NCI-H510A treated with DMSO at 0.1 percent for 48 hours (cell line): Measurements from ENCODE around the gene ORAI3.
A peak's percentile ranks its signal among the peaks of the same experiment; 100 is the strongest.

Source experiments
- DNase-seq: peaks from one replicate; lab custom pipeline; 2025; lab: John Stamatoyannopoulos, UW

The ORAI3 gene

GRCh38 chr16:30948667-30949649 is at the start of gene ORAI3:
Gene ORAI3, plus strand, starts transcription at chr16:30949068. Its CDS starts 222 bp downstream, at chr16:30949290.
- DNase-seq: peak; percentile 29

- no peak for DNase-seq
Measured at GRCh38 chr16:30899794-30900193, 49.1 kb upstream of the ORAI3 start.

- no peak for DNase-seq
Measured at GRCh38 chr16:30900588-30900987, 48.3 kb upstream of the ORAI3 start.

- no peak for DNase-seq
Measured at GRCh38 chr16:30901201-30902028, 47.5 kb upstream of the ORAI3 start.

GRCh38 chr16:30902029-30902972 is 46.6 kb upstream of the ORAI3 start:
- DNase-seq: peak; percentile 68

- DNase-seq: no peak
Measured at GRCh38 chr16:30903002-30903401, 45.9 kb upstream of the ORAI3 start.

- DNase-seq: no peak
Measured at GRCh38 chr16:30903596-30903995, 45.3 kb upstream of the ORAI3 start.

GRCh38 chr16:30904114-30904780 is 44.6 kb upstream of the ORAI3 start:
- DNase-seq: no peak

- DNase-seq: no peak
Measured at GRCh38 chr16:30907064-30907463, 41.8 kb upstream of the ORAI3 start.

- no peak for DNase-seq
Measured at GRCh38 chr16:30910427-30911029, 38.3 kb upstream of the ORAI3 start.

GRCh38 chr16:30912794-30913412 is 36.0 kb upstream of the ORAI3 start:
- DNase-seq: no peak

- DNase-seq: no peak
Measured at GRCh38 chr16:30914830-30915229, 34.0 kb upstream of the ORAI3 start.

- no peak for DNase-seq
Measured at GRCh38 chr16:30918614-30919013, 30.3 kb upstream of the ORAI3 start.

- no peak for DNase-seq
Measured at GRCh38 chr16:30920891-30921290, 28.0 kb upstream of the ORAI3 start.

- DNase-seq: no peak
Measured at GRCh38 chr16:30921459-30921747, 27.5 kb upstream of the ORAI3 start.

- peak; percentile 70 for DNase-seq
Measured at GRCh38 chr16:30921748-30922419, 27.0 kb upstream of the ORAI3 start.

- DNase-seq: peak; percentile 100
Measured at GRCh38 chr16:30922420-30922959, 26.4 kb upstream of the ORAI3 start.

- peak; percentile 100 for DNase-seq
Measured at GRCh38 chr16:30922960-30923535, 25.8 kb upstream of the ORAI3 start.

- DNase-seq: no peak
Measured at GRCh38 chr16:30923554-30924075, 25.3 kb upstream of the ORAI3 start, which contains the start of gene FBXL19. Gene FBXL19, plus strand, starts transcription at chr16:30923572. Its CDS starts 2,183 bp downstream, at chr16:30925755.
